ENCODE data around the gene STIMATE. TPM values are rescaled to one million over a fixed set of nuclear protein-coding genes. Genes with fewer than 3 reads are reported as not detected.

Gene STIMATE
- total and polyA plus RNA-seq, 9 of the 15 experiments (the other 6 are each of a cell fraction or from before 2014, with no cell fraction given), result 0.14 to 7.7 (median 4.9) TPM

DNA sequence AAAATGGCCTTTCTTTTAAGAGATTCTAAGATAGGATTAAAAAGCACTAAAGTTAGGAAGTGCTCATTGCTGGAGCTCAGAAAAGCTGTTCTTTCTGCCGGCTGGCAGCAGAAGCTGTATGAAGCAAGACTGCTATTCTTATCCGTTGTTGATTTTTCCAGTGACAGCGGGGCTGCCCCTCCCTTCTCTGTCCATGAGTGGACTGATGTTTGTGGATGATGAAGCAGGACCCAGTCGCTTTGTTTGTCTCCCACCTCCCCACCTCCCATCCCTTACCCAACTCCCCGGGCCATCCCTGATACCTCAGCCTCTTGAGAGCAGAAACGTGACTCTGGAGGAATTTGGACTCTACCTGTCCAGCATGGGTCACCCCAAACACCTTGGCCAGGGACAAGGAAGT, 52.2 kb downstream of the STIMATE start (continued):
- no peak for TF ChIP-seq ZNF354B (CRISPR knock-in tag; IDR thresholded peaks at IDR 0.05)
- TF ChIP-seq IFI16 (CRISPR knock-in tag; IDR thresholded peaks at IDR 0.05), result no peak

- TF ChIP-seq ZNF583 (CRISPR knock-in tag; IDR thresholded peaks at IDR 0.05) (no peak), GABPA (tag; conservative IDR thresholded peaks at IDR 0.05; ENCODE audit: low read depth) (no peak), REST (IDR thresholded peaks at IDR 0.05; ENCODE audit: borderline replicate concordance) (no peak), REST (CRISPR knock-in tag; IDR thresholded peaks at IDR 0.05; ENCODE audit: low read depth) (no peak), ZNF41 (CRISPR knock-in tag; conservative IDR thresholded peaks at IDR 0.05) (no peak), HMGXB4 (CRISPR knock-in tag; IDR thresholded peaks at IDR 0.05) (no peak), CCNT2 (IDR thresholded peaks at IDR 0.05; ENCODE audit: borderline replicate concordance, extremely low read depth, insufficient read length, low read depth, low read length) (no peak), RFX5 (IDR thresholded peaks at IDR 0.05; ENCODE audit: low read depth, low read length) (no peak), CBFA2T3 (IDR thresholded peaks at IDR 0.05) (no peak)
- Histone ChIP-seq H3K9me3 (replicated peaks; ENCODE audit: control insufficient read depth, insufficient read depth, low read depth, low read length) (no peaks in the 10 kb centered on the region), H3K36me3 (ENCODE audit: control insufficient read depth, insufficient read depth, low read length) (no peaks in the 10 kb centered on the region), H3K9ac (ENCODE audit: insufficient read depth in 1 of 2, low read depth in 2 of 2, low read length in 2 of 2) (no peak overlapping the region), H3K27ac (ENCODE audit: extremely low read depth, low read depth, low read length) (no peak overlapping the region), H3K4me1 (replicated peaks in 1 of 2; ENCODE audit: control insufficient read depth in 2 of 2, insufficient read depth in 2 of 2, low read length in 2 of 2) (no peaks in the 10 kb centered on the region), H3K79me2 (ENCODE audit: control insufficient read depth, insufficient read depth, low read length) (no peaks in the 10 kb centered on the region), H3K4me2 (ENCODE audit: insufficient read depth, low read length) (no peak overlapping the region), H3K4me3 (no peak overlapping the region), H2AFZ (ENCODE audit: low read depth, low read length) (no peak overlapping the region), H3K9me1 (ENCODE audit: control insufficient read depth, insufficient read depth, low read length) (no peaks in the 10 kb centered on the region), H4K20me1 (replicated peaks; ENCODE audit: control insufficient read depth, insufficient read depth, low read length) (no peaks in the 10 kb centered on the region), H3K27me3 (ENCODE audit: control insufficient read depth in 2 of 2, insufficient read depth in 2 of 2, low read length in 2 of 2) (no peaks in the 10 kb centered on the region)
- DNase-seq (ENCODE audit: extremely low read depth in 1 of 4, low spot score in 3 of 4), result no peak
- POLR2A ChIA-PET, result no interaction called here
- intact Hi-C loops (cut with micrococcal nuclease) (no loop called here), in situ Hi-C loops (cut with MboI) (loop anchor here (10.0 kb wide), 1 partner anchor 230 kb away; no protein-coding TSS in a partner anchor)
- no peak for FAIRE-seq
- CTCF ChIA-PET (ENCODE audit: low intra/inter-chr PET ratio), result no interaction called here
- WGBS (ENCODE audit: insufficient coverage, low coverage, missing lambda C conversion rate), result 73% methylated on average over 15 of the region's 18 CpGs
- no peak for ATAC-seq
- no TSS peak for BruUV-seq (replicated peaks)
These were observed 52.9 kb downstream of the STIMATE start for GRCh38 chr3:52844290-52844975.

Data from K562 (cell line).